HG02870 (cell line): Measurements from ENCODE around the gene MCEE.
"Not testable (repeated sequence)": the region's sequence is repeated elsewhere in the genome, so short reads cannot be mapped to it uniquely, and the experiment has no call there.

Experiments
- ATAC-seq: cut with Tn5 transposase; IDR thresholded peaks from one replicate; pipeline ENCODE4 v1.9.1; 2021; ENCODE audit warnings: mild to moderate bottlenecking, moderate library complexity; ENCODE audit not compliant: unreplicated experiment

Gene MCEE

DNA sequence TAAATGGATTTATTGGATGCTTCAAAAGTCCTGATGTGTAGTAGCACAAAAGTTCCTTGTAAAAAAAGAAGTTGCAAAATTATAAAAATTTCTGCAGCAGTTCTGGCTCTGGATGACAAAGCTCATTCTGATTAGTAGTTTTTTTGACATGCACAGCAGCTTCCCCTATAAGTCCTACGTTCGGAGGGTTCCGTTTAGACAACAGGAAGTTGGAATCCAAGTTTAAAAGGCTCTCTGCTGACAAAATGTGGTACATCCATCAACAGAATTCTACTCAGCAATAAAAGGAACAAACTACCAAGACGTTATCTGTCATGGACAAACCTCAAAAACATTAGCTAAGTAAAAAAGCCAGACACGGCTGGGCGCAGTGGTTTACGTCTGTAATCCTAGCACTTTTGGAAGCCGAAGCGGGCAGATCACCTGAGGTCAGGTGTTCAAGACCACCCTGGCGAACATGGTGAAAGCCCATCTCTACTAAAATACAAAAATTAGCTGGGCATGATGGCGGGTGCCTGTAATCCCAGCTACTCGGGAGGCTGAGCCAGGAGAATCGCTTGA, 46.2 kb downstream of the MCEE start:
- ATAC-seq = not testable (repeated sequence)

DNA sequence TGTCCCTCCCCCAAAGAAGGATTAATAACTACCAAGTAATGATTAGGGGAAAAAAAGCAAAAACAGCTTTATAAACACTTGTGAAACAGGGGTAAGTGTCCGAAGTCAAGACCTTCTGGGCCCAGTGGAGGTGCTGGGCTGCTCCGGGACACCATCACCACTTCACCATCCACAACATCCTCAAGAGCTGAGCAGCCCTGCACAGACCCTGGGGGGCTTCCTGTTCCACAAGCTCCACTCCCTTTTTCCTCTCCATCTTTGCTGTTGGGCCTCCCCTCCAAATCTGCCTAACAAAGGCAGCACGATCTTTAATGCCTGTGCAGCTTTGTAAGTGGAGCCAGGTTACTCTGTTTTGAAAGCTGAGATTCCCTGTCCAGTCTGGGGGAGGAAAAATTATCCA, 46.7 kb downstream of the MCEE start:
- ATAC-seq = not testable (repeated sequence)

GRCh38 chr2:71082402-71083252, 47.4 kb downstream of the MCEE start:
- no peak for ATAC-seq

GRCh38 chr2:71078624-71079023, 51.4 kb downstream of the MCEE start:
- ATAC-seq = no peak

DNA sequence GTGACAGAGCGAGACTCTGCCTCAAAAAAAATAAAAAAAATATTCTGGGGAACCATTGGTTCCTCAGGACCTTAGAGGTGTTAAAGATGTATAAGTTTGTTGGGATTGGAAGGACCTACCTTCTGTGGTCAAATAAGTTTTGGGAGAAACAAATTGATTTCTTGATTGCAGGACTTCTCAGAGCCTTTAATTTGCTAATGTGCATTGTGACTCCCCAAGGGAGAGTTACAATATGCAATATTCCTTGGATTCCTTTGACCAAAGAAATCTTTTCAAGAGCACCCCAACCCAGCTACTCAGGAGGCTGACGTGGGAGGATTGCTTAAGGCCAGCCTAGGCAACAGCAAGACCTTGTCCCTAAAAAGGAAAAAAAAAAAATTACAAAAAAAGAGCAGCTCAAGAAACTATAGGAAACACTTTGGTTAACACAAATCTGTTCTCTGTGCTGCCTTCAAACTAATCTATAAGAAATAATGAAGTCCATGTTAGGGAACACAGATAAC, 55.1 kb downstream of the MCEE start:
- no peak for ATAC-seq

GRCh38 chr2:71073475-71073874, 56.6 kb downstream of the MCEE start:
- ATAC-seq = no peak

GRCh38 chr2:71072492-71072891, 57.5 kb downstream of the MCEE start:
- ATAC-seq = no peak

GRCh38 chr2:71071681-71072398, 58.2 kb downstream of the MCEE start:
- ATAC-seq = peak; percentile 37

GRCh38 chr2:71070294-71071093, 59.5 kb downstream of the MCEE start:
- ATAC-seq = no peak

- no peak for ATAC-seq
Measured at GRCh38 chr2:71069376-71069775, 60.7 kb downstream of the MCEE start.

- peak; percentile 43 for ATAC-seq
Measured at GRCh38 chr2:71068218-71069035, 61.6 kb downstream of the MCEE start, which contains the start of gene NAGK. NAGK (plus strand) TSS chr2:71068648; CDS start chr2:71068684, 36 bp downstream.

DNA sequence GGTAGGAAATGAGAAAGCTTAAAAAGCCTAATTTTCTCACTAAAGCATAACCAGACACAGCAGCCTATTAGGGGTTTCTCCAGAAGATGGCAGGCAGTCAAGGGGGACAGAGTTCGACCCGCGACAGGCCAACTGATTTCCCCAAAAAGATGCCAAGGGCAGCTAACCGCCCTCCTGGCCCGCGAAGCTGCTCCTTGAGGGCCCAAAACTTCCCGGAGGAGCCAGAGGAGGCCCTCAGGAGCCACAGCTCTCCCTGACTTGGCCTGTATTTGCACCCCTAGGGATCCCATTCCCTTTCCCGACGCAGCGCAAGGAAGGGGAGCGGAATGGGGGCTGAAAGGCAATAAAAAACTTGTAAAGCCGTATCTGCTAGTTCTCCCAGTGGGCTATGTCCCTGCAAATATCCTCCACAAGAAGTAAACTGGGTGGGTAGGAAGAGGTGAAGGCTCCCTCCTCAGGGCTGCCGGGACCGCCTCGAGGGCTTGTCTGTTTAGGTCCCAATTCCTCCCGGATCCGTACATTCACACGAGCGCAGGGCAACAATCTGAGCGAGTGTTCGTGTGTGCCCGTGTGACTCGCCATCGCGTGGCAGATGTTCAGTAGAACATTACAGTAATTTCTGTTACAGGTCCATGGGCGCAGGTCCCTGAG, 62.3 kb downstream of the MCEE start:
- ATAC-seq = no peak

GRCh38 chr2:71066856-71067255, 63.2 kb downstream of the MCEE start:
- ATAC-seq = no peak

DNA sequence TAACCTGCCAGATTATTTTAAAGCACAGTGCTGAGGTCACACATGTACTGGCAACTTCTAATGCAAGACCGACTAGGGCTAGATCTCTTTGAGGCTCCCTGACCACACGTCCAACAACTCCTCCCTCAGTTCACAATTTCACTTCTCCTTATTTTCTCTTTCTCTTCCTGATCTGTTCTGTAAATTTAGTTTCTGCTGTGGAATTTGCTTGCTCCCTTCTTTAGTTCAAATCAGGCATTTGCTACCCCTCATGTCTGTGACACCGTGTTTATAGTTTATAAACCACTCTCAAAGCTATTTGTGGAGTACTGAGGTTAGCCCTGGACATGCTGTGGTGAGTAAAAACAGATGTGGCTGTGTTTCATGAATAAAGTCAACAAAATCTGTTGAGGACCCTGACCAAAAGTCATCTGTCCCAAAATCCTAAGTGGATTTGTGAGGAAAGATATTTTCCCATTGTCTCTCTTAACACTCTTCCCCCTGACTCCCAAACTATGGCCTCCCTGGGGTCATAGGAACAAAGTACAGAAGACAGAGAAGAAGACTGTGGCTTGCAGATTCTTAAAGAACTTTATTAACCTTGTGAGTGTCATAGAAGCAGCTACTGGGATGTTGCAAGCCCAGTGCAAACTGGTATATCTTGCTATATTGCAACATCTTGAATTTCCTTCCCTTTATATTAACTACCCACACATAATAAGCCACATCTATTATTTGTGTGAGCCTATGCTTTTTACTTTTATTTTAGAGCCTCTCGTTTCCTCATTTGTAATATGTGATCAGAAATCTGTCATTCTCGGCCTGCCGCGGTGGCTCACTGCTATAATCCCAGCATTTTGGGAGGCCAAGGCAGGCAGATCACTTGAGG, 65.0 kb downstream of the MCEE start:
- peak; percentile 25 for ATAC-seq

- peak; percentile 19 for ATAC-seq
Measured at GRCh38 chr2:71064110-71064611, 65.9 kb downstream of the MCEE start.

DNA sequence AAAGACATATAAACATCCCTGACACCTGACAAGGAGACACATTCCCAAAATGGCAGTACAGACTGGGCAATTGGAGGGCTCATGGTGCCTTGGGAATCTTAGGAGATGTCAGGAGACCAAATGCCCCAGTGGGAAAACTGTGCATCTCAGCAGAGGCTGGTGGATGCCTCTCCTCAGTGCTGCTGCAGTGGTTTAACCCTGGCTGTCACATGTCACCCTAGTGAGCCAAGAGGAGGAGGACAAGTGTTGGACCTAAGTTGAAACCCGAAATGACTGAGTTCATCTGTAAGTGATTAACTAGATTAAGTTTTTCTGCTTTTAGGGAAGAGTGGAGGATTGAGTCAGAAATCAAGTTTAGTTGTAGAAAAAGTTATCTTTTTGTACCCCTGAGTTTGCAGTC, 66.8 kb downstream of the MCEE start:
- no peak for ATAC-seq

- ATAC-seq = no peak
Measured at GRCh38 chr2:71060871-71061270, 69.2 kb downstream of the MCEE start.

- ATAC-seq = no peak
Measured at GRCh38 chr2:71060211-71060610, 69.8 kb downstream of the MCEE start.
